NCI-H460 (cell line): Measurements from ENCODE around the gene UMAD1. TPM values are rescaled to one million over a fixed set of nuclear protein-coding genes. Genes with fewer than 3 reads are reported as not detected.

Source experiments
- DNase-seq: peaks from one replicate; pipeline ENCODE4 v3.0.0-alpha.2; 2016; ENCODE audit warnings: low read depth; ENCODE audit errors: extremely low read depth
- total RNA-seq: library from RNA; depleted of rRNA; stranded (reverse); fragments of >200 nt; shearing (Covaris generic); gene quantifications from 2 replicates; pipeline ENCODE4 v1.2.3, GENCODE V29; 2014

UMAD1 gene
- total RNA-seq, 1 experiment from 2014 or later = 26.0 TPM

GRCh38 chr7:7718492-7718891 is 77.9 kb downstream of the UMAD1 start, which contains the start of gene RPA3:
TSS of gene RPA3 (minus strand) at chr7:7718607. CDS start at chr7:7640418, 78,189 bp downstream.
- DNase-seq = no peak

GRCh38 chr7:7719236-7719635 is 78.7 kb downstream of the UMAD1 start:
- DNase-seq = peak; percentile 32

GRCh38 chr7:7720193-7720592 is 79.6 kb downstream of the UMAD1 start:
- DNase-seq = no peak

- no peak for DNase-seq
These were observed 80.4 kb downstream of the UMAD1 start for GRCh38 chr7:7720750-7721621.

GRCh38 chr7:7731732-7732131 is 91.2 kb downstream of the UMAD1 start:
- no peak for DNase-seq

GRCh38 chr7:7732621-7733281 is 92.2 kb downstream of the UMAD1 start:
- DNase-seq = no peak

- DNase-seq = no peak
These were observed 96.1 kb downstream of the UMAD1 start for GRCh38 chr7:7736671-7737070.

GRCh38 chr7:7737674-7738073 is 97.1 kb downstream of the UMAD1 start:
- DNase-seq = no peak

GRCh38 chr7:7738177-7738576 is 97.6 kb downstream of the UMAD1 start:
- DNase-seq = no peak

- DNase-seq = no peak
These were observed 98.1 kb downstream of the UMAD1 start for GRCh38 chr7:7738622-7739021.

GRCh38 chr7:7739204-7740036 is 98.9 kb downstream of the UMAD1 start:
- no peak for DNase-seq

GRCh38 chr7:7740037-7740355 is 99.4 kb downstream of the UMAD1 start:
- DNase-seq = no peak

- no peak for DNase-seq
These were observed 101.7 kb downstream of the UMAD1 start for GRCh38 chr7:7742223-7742622.

GRCh38 chr7:7745258-7745657 is 104.7 kb downstream of the UMAD1 start:
- no peak for DNase-seq

- DNase-seq = no peak
These were observed 105.4 kb downstream of the UMAD1 start for GRCh38 chr7:7745966-7746365.

- no peak for DNase-seq
These were observed 105.9 kb downstream of the UMAD1 start for GRCh38 chr7:7746458-7746857.

GRCh38 chr7:7750571-7751242 is 110.2 kb downstream of the UMAD1 start:
- no peak for DNase-seq

GRCh38 chr7:7751243-7752092 is 110.9 kb downstream of the UMAD1 start:
- DNase-seq = no peak

GRCh38 chr7:7756577-7756976 is 116.0 kb downstream of the UMAD1 start:
- DNase-seq = no peak

- no peak for DNase-seq
These were observed 117.0 kb downstream of the UMAD1 start for GRCh38 chr7:7757576-7757975.
